ENCODE results near the gene OSGEP. TPM values are rescaled to one million over a fixed set of nuclear protein-coding genes. Genes with fewer than 3 reads are reported as not detected.

Gene OSGEP
- total RNA-seq, 2 donors from 2014 or later = 24.4 to 28.7 TPM

DNA sequence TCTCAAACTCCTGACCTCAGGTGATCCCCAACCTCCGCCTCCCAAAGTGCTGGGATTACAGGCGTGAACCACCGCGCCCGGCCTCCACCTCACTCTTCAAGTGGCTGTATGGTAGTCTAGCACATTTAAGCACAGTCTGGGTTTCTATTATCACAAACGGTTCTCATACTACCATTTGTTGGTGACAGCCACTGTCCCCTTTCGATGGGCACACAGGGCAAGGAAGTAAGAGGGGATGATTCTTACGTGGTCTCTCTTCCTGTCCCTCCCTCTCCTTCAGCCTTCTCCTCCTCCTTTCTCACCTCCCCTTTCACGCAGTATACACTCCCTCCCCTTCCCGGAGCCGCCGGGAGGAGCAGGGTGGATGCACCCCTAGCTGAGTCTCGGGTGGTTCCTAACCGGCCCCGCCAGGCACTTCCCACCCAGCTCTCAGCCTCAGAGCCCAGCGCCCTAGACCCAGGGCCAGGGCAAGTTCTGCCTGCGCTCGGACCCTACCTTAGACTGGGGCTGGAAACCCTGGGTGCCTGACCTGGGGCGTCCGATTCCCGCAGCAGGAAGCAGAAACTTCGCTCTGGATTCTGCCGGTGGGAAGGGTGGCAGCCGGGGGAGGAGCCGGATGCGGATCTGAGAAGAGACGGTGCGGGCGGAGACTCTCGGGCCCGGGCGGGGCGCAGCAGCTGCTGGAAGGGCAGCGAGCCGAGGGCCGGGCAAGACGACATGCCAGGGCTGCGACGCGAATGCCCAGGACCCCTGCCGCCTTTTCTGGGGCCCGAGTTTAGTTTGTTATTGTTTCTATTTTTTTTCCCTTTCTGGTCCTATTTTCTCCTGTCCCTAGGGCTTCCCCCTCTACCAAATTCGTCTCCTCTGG, 41.5 kb downstream of the OSGEP start, which contains the start of gene TEP1:
TSS of gene TEP1 (minus strand) at position 626 of the 868 bp plus-strand sequence. CDS start 5,062 bp downstream, outside the sequence.
- DNase-seq (ENCODE audit: low spot score) = peak; percentile 97
- intact Hi-C loops (cut with DNase I) = loop anchor here in 1 of 2 donors (5.0 kb wide), 2 partner anchors 199 to 269 kb away; partner anchors contain the start of gene RNASE4

GRCh38 chr14:20412411-20412810, 42.2 kb downstream of the OSGEP start:
- DNase-seq (ENCODE audit: low spot score) = no peak
- intact Hi-C loops (cut with DNase I) = loop anchor here in 1 of 2 donors (5.0 kb wide), 2 partner anchors 200 to 270 kb away; partner anchors contain the start of gene RNASE4

GRCh38 chr14:20409226-20409625, 45.4 kb downstream of the OSGEP start:
- no peak for DNase-seq (ENCODE audit: low spot score)
- intact Hi-C loops (cut with DNase I) = no loop called here

DNA sequence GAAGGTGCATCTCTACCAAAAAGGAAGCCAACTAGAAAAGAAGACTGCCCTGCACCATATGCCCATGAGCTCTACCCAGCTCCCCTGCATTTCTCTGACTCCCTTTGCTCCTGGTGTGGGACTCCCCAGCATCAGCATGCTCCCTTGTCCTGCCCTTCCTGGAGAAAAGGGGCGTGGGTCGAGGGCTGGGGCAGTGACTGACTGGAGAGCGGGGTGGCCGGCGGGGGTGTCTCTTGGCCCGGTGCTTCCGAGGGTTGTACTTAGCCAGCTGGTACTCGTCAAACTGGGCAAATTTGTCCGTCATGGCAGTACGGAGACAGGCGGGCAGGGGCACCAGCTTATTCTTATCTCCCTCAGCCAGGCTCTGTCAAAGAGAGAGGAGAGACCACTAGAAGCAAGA, 51.1 kb downstream of the OSGEP start:
- intact Hi-C loops (cut with DNase I) = loop anchor here in 1 of 2 donors (5.0 kb wide), 1 partner anchor 129 kb away; no protein-coding TSS in a partner anchor
- DNase-seq (ENCODE audit: low spot score) = no peak

GRCh38 chr14:20400965-20401593, 53.5 kb downstream of the OSGEP start:
- intact Hi-C loops (cut with DNase I) = loop anchor here in 1 of 2 donors (1.0 to 5.0 kb wide), 2 partner anchors 20 to 131 kb away; no protein-coding TSS in a partner anchor
- no peak for DNase-seq (ENCODE audit: low spot score)

GRCh38 chr14:20400589-20400964, 54.0 kb downstream of the OSGEP start:
- no peak for DNase-seq (ENCODE audit: low spot score)
- intact Hi-C loops (cut with DNase I) = loop anchor here in 1 of 2 donors (5.0 kb wide), 1 partner anchor 132 kb away; no protein-coding TSS in a partner anchor

- no peak for DNase-seq (ENCODE audit: low spot score)
- intact Hi-C loops (cut with DNase I) = no loop called here
These were observed 57.1 kb downstream of the OSGEP start for GRCh38 chr14:20397511-20397910.

Other genes with a start within 250 kb of the OSGEP start
- not detected for gene OR11H6, start 231.1 kb downstream of the OSGEP start, total RNA-seq
- not detected for gene OR11H7, start 225.8 kb downstream of the OSGEP start, total RNA-seq
- not detected for gene OR11H4, start 215.5 kb downstream of the OSGEP start, total RNA-seq
- gene TTC5, start 148.9 kb downstream of the OSGEP start, total RNA-seq = 10 to 100 TPM; 12.4 to 15.0 TPM
- 10 to 100 TPM; 28.9 to 31.1 TPM for gene CCNB1IP1, start 121.5 kb downstream of the OSGEP start, total RNA-seq
- 10 to 100 TPM; 11.9 to 15.5 TPM for gene PARP2, start 111.2 kb downstream of the OSGEP start, total RNA-seq
- 10 to 100 TPM; 36.1 to 38.7 TPM for gene TEP1, start 41.3 kb downstream of the OSGEP start, total RNA-seq
- gene KLHL33, start 18.6 kb downstream of the OSGEP start, total RNA-seq = 1 to 10 TPM in 1 of 2 donors, under 1 TPM in 1; 0.52 to 1.2 TPM
- 10 to 100 TPM; 74.3 to 96.2 TPM for gene APEX1, start 414 bp upstream of the OSGEP start, total RNA-seq
- gene PIP4P1, start 6.6 kb upstream of the OSGEP start, total RNA-seq = 10 to 100 TPM; 25.3 to 27.5 TPM
- 10 to 100 TPM; 17.1 to 34.1 TPM for gene PNP, start 14.6 kb upstream of the OSGEP start, total RNA-seq
- gene RNASE10, start 50.7 kb upstream of the OSGEP start, total RNA-seq = under 1 TPM in 1 of 2 donors, not detected in 1; 0.62 TPM
- gene RNASE9, start 106.2 kb upstream of the OSGEP start, total RNA-seq = not detected
- gene RNASE11, start 133.2 kb upstream of the OSGEP start, total RNA-seq = not detected
- not detected for gene RNASE12, start 136.6 kb upstream of the OSGEP start, total RNA-seq
- gene OR6S1, start 186.9 kb upstream of the OSGEP start, total RNA-seq = not detected
- gene RNASE4, start 229.7 kb upstream of the OSGEP start, total RNA-seq = 10 to 100 TPM; 42.3 to 44.3 TPM
- gene ANG, start 234.0 kb upstream of the OSGEP start, total RNA-seq = 10 to 100 TPM; 11.5 to 18.0 TPM